HuH-7.5 (cell line): ENCODE data around the gene RFNG.

Experiments used
- DNase-seq: peaks from one replicate; pipeline ENCODE4 v3.0.0; 2011; ENCODE audit warnings: low spot score

The RFNG gene

DNA sequence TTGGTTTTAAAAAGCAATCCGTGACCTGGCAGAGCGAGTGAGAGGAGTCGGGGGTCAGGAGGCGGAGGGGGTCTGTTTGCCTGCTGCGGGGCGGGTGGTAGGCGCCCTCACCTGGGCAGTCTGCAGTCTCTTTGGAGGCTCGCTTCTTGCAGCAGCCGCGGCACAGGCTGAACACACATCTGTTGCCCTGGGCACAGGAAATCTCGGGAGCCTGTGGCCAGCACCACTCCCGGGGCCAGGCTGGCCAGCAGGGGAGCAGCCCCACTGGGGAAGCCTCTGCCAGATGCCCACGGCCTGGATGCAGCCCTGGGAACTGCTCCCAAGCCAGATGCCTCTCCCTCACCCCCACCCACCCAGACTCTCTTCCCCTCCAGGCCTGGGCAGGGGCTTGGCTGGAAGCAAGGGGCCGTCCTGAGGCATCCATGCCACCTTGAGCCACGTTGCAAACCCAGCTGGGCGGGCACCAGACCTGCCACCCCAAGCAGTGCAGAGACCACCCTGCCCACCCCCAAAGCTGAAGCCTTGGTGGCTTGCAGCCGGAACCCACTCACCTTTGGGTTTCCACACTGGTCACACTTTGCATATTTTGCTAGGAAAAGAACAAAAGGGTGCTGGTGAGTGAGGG is 6.7 kb upstream of the RFNG start:
- no peak for DNase-seq

DNA sequence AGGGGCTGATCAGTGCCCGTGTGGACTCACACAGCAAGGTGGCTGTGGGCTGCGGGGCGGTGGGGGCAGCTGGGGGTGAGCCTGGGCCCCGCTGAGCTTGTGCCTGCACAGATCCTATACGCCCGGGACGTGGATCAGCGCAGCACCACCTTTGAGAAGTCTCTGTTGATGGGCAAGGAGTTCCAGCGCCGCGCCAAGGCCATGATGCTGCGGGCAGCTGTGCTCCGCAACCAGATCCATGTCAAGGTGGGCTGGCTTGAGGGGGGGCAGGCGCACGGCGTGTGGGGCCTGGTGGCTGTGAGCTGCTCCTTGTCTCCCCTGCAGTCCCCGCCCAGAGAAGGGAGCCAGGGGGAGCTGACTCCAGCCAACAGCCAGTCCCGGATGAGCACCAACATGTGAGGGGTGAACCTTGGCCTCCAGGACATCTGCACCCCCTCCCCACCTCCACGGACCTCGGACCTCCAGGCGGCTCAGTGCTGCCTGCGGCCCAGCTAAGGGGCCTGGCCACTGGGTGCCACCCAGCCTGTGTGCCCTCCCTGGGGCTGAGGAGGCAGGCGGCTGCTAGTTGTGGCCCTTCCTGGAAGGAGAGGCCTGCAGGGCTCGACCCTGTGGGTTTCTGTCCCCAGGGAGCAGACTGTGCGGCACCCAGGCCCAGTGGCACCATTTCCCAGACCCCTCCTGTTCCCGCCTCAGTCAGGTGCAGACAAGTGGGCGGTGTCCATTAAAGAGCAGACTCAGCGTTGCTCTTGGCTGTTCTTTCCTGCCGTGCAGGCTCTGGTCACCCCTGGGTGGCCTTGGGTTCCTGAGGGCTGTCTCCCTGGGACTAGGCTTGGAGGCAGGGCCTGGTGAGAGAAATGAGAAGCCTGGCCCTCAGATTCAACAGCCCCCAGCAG is 5.4 kb upstream of the RFNG start:
- DNase-seq: no peak

DNA sequence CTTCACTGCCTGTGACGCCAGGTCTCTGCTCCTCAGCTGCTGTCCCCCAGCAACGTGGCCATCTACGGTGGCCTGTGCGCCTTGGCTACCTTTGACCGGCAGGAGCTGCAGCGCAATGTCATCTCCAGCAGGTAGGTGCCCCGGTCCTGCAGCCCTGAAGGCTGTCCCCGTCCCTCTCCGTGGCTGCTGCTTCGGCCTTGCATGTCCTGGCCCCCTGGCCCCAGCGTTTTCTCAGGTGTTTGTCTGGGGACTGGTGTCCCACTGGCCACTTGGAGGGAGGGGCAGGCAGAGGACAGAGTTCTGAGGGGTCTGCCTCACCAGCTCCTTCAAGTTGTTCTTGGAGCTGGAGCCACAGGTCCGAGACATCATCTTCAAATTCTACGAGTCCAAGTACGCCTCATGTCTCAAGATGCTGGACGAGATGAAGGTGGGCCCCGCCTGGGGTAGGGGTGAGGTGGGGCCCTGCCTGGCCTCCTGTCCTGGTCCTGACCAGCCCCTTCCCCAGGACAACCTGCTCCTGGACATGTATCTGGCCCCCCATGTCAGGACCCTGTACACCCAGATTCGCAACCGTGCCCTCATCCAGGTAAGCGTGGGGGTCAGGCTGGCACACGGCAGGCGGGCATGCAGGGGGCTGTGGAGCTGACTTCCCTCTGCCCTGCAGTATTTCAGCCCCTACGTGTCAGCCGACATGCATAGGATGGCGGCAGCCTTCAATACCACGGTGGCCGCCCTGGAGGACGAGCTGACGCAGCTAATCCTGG is 4.5 kb upstream of the RFNG start:
- no peak for DNase-seq

DNA sequence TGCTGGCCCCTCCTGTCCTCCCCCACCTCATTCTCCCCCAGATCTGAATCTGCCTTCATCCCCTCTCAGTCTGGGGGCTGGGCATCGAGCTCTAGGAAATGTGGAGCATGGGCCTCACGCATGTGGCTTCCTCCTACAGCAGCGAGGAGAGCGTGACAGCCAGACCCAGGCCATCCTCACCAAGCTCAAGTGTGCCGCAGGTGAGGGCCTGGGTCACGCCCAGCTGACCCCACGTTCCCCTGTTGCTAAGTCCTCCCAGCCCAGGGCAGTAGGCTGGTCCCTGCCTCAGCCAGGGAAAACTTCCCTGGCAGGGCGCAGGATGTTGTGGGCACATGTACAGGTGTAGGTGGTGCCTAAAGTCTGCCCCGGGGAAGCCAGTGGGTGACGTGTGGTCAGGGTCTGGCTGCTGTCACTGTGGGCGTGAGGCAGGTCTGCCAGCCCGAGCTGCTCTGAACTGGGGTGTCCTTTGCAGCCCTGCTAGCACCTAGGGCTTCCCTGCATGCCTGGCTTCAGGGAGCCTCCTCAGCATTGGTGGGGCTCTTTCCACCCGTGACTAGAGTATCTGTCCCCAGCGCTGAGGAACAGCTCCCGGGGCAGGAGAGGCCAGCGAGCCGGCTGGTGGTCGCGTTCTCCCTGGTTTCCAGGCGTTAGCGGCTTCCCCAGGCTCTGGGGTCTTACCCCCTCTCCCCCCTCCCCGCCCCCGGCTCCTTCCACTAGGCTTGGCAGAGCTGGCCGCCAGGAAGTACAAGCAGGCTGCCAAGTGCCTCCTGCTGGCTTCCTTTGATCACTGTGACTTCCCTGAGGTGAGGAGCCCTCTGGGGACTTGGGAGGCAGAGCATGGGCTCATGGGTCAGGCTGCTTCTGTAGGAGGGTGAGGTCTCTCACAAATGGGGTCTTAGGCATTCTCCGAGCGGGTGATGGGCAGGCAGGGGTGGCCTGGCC is 3.7 kb upstream of the RFNG start:
- no peak for DNase-seq

DNA sequence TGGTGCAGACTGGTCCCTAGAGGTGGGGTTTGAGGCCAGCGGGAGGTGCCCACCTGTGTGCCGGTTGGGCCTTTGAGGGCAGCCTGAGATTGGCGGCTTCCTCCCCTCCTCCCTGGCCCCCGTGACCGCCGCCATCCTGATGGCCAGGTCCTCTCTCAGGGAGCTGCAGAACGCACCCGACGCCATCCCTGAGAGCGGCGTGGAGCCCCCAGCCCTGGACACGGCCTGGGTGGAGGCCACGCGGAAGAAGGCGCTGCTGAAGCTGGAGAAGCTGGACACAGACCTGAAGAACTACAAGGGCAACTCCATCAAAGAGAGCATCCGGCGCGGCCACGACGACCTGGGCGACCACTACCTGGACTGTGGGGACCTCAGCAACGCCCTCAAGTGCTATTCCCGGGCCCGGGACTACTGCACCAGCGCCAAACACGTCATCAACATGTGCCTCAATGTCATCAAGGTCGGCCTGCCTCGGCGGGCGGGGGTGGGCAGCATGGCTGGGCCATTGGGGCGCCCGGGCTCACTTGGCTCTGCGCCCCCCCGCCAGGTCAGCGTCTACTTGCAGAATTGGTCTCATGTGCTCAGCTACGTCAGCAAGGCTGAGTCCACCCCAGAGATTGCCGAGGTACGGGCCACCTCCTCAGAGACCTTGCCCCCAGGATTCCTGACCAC is 2.9 kb upstream of the RFNG start:
- DNase-seq: no peak

DNA sequence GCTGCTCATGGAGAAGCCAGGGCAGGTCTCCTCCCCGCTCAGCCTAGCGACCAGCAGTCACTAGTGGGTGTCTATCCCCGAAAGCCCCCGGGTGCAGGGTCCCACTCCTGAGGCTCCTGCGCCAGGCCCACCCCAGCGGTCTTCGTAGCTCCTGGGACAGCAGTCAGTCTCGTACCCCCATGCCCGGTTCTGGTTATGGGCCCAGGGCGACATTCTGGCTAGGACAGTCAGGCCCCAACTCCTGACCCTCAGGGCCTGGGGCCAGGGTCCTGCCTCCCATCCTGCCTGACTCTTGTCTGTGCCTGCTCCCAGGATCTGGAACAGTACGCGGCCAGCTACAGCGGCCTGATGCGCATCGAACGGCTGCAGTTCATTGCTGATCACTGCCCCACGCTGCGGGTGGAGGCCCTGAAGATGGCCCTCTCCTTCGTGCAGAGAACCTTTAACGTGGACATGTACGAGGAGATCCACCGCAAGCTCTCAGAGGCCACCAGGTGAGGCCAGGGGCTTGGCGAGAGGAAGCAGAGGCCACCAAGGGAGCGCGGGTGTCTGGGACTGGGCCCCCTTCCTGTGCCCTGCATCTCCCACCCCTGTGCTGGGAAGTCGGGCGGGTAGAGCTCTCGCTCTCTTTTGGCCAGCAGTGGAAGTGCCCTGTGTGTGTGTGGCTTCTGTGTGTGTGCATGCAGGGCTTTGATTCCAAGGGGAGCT is 2.1 kb upstream of the RFNG start:
- no peak for DNase-seq

DNA sequence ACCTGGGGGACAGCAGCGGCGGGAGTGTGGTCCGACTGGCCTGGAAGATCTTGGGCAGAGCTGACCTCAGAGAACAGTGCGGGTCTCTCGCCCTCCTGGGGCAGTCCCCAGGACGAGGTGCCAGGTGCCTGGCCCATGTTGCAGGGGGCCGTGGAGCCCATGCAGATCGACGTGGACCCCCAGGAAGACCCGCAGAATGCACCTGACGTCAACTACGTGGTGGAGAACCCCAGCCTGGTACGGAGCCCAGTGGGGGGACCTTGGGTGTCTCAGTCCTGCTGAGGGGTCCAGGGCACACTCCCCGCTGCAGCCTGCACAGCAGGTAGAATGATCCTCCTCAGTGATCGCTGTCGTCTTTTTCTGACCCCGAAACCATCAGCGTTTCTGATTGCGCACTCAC is 1.5 kb upstream of the RFNG start:
- DNase-seq: no peak

DNA sequence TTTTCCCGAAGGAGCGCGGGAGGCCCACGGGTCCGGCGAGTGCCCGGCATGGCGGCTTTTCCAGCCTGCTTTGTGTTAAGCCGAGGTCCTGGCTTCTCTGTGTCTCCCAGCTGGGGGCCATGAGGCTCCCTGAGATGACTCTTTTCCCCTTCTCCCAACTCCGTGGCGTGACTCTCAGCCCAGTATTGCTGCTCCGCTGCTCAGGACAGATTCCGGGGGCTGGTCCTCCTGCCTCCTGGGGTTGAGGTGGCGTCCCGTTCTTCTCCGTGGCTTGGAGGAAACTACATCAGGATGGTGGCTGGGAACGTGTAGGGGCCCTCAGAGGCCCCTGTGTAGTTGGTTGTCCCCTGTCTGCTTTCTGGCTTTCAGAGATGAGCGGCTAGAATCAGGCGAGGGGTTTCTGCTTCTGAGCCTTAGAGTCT is 1.0 kb upstream of the RFNG start:
- no peak for DNase-seq

DNA sequence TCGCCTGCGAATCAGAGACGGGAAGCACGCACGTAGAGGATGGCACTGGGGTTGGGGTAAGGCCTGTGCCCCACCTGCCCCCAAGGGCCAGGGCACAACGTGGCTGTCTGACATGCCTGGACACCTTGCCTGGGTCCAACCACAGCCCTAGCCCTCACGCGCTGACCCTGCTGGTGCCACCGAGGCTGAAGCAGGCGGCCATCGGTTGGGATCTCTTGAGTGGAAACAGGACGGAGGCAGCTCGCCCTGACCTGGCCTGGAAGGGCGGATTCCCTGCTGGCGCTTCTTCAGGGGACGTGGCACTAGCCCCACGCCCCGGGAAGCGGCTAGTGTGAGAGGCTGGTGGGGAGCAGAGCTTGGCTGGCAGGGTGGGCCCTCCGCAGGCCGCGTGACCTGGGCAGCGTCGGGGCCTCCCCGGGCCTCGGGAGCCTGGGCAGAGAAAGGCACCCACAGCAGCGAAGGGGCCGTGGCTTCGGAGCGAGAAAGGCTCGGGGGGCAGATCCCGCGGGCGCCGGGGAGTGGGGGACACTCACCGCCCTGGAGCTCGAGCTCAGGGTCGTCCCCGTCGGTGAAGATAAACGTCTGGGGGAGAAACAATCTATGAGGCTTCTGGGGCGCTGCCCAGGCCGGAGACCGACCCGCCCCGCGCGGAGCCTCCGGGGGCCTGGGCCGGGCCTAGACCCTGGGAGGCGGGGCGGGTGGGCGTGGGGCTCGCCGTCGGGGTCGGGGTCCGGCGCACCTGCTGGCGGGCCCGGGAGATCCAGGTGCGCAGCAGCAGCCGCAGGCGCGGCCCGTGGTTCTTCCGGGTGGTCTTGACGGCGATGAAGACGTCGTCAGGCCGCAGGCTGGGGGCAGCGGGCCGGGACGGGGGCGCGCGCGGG is 610 bp downstream of the RFNG start:
- DNase-seq: no peak

DNA sequence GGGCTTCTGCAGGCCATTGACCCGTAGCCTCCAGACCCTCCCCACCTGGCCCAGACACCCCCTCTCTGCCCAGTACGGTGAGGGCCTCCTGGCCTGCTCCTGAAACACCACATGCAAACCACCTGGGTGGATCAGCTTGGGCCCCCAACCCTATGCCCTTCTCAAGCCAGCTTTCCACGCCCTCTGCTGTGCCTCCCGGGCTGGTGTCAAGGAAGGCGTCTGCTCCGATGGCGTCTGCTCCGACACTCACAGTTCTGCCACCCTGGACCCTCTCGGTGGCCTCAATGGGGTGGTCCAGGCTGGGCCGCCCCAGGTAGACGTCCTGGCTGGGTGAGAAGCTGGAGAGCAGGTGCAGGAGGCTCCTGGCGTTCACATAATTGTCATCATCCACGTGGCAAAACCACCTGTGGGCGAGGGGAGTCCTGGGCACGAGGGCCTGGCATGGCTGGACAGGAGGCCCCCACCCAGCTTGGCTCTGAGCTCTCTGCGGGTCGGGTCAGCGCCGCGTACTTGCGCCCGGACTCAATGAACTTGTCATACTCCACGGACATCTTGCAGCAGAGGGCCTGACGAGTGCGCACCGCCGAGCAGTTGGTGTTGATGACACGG is 1.4 kb downstream of the RFNG start:
- no peak for DNase-seq

DNA sequence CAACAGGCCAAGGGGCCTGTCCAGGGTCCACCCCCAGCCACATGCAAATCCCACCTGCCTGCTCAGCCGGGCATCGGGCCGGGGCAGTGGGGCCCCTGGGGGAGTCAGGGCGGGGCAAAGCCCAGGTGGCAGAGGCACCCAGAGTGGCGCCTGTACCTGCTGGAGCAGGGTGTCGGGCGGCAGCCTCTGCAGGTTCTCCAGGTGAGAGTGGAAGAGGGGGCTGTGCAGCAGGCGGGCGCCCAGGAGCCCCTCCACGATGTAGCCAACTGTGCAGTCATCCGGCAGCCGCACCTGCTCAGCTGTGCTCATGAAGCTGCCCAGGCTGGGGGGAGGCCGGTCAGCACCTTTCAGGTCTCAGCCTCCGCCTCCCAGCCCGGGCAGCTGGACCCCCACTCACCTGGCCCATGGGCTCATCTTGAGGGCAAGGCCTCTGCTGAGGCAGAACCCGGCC is 2.1 kb downstream of the RFNG start:
- DNase-seq: no peak

DNA sequence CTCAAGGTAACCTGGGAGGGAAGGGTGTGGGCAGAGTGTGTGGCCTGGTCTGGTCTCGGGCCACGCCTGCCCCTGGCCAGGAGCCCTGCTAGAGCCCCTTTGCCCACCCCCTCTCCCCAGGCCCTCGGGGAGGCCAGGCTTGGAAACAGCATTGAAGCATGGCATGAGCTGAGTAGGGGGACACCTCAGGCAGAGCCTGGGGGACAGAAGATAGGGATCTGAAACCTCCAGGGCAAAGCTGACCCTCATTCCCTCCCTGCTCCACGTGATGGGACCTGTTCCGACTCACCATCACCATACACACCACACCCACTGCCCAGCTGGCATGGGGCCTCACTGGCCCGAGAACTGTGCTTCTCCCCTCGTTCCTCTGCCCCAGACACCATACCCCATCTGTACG is 2.5 kb downstream of the RFNG start:
- DNase-seq: no peak

DNA sequence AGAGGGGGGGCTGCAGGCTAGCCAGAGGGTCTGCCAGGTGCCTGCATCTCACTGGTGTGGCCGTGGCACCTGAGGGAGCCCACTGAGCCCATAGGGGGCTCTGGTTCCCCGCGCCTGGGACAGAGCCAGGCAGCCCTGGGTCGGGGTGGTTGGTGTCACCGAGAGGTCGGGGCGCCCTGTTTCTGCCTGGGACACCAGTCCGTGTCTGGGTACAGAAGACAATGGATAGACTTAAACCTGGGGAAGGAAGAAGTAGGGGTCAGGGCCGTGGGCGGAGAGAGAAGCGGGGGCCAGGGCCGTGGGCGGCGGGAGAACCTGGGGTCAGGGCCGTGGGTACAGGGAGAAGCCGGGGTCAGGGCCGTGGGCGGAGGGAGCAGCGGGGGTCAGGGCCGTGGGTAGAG is 3.0 kb downstream of the RFNG start:
- DNase-seq: no peak

DNA sequence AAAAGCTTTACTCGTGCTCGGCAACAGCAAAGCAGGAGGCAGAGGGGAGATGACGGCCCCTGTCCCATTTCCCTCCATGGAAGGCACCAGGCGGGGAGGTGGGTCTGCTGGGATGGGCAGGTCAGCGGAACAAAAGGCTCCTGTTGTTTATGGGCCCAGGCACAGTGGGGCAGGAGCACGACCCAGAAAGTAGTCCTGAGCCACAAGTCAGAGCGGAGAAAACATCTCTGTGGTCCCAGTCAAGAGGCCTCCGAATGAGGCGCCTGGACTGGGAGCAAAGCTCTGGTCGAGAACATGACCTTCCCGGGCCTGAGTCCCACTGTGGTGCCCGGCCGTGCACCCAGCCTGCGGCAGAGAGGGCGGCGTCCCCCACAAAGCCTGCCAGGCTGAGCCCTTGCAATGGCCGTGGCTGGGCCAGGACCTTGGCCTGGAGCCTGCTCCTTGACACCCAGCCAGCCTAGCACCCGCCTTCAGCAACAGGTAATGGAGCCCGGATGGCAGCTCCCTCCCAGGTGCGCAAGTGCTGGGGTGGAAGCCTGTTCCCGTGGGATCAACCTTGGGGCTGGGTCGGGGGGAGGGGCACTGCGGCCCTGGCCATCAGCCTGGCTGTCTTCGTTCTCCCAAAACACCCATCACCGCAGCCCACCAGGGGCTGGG is 3.6 kb downstream of the RFNG start:
- no peak for DNase-seq

DNA sequence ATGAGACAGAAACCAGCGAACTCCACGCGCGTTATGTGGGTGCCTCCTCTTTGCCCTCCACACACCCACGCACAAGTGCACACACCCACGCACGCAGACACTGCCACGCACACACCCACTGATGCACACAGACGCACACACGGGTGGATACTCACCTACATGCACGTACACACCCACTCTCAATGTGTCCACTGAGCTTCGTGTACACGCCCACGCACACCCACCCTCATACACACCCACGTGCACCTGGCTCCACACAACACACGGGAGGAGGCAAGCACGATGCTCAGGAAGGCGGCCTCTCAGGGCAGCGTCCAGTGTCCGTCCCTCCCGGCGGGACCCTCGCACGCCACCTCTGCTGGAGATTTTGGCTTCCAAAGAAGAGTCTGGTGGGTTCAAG is 4.2 kb downstream of the RFNG start:
- DNase-seq: no peak

DNA sequence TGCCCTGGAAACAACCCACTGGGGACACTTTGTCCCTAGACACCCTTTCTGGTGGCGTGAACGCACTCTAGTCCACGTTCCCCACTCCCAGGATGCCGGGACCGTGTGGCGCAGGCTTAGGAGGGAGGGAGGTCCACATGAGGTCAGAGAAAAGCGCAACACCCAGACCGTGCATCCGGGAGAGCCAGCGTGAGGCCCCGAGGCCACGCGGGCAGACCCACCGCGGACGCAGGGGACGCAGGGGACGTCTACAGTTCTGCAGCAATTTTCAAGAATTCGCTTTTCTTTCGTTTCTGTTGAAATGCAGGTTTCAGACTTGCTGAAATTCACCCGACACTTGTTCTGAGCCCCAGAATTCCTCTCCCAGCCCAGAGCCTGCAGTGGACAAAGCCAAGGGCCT is 4.7 kb downstream of the RFNG start:
- DNase-seq: no peak

DNA sequence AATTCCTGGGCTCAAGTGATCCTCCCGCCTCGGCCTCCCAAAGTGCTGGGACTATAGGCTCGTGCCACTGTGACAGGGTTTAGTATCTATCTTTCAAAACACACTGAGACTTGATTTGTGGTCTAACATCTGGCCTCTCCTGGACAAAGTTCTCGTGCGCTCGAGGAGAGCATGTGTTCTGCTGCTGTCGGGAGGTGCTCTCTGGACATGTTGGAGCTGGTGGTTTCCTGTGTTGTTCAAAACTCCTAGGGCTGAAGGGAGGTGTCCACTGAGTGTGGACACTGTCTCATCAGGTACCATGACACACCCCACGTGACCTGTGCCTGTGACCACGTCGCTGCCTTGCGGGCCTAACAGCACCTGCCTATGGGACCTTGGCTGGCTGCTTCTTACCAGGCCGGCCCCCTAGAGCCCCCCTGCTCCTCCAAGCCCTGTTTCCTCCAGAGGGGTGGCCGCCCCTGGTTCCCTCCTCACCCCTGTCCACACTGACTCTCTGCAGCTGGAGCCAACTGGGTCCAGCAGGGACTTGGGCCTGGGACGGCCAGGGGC is 5.6 kb downstream of the RFNG start:
- no peak for DNase-seq

DNA sequence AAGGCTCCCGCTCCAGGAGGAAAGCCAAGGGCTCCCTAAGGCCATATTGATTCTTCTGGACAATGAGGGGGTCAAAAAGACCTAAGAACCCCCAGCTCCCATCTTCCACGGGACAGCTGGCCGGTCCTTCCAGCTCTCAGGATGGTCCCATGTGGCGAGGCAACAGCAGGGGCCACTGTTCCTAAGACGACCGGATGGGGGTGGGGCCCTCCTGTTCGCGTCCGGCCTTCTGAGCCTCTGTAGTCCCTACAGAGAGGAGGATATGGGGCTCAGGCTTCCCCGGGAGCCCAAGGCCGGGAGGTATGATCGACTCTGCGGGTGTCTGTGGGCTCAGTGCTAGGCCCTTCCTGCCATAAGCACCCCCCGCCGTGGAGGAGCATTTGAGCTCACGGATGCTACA is 8.1 kb downstream of the RFNG start:
- DNase-seq: no peak
